GM18502 (cell line): Measurements from ENCODE around the gene GRAMD2B.
"Not testable (repeated sequence)": the region's sequence is repeated elsewhere in the genome, so short reads cannot be mapped to it uniquely, and the experiment has no call there.

Experiments used
- ATAC-seq: cut with Tn5 transposase; IDR thresholded peaks from one replicate; pipeline ENCODE4 v1.9.1; 2021; ENCODE audit warnings: mild to moderate bottlenecking; ENCODE audit not compliant: unreplicated experiment, poor library complexity

GRAMD2B gene

DNA sequence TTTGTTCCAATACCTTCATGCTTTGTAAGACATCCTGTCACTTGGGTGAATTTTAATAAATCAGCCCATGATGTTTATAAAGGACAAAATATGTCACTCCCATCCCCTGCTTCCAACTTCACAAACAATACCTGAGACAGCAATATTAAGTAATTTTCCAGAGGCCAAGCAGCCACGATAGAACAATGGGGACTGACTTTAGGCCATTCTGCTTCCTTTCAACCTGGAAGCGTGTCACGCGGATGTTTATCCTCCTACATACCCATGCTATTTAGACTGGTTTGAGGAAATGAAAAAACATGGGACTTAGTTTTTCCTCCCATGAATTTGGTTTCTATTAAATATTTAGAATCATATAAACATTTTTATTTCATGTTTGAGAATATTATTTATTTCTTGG lies 82.9 kb downstream of the GRAMD2B start:
- ATAC-seq, result no peak

DNA sequence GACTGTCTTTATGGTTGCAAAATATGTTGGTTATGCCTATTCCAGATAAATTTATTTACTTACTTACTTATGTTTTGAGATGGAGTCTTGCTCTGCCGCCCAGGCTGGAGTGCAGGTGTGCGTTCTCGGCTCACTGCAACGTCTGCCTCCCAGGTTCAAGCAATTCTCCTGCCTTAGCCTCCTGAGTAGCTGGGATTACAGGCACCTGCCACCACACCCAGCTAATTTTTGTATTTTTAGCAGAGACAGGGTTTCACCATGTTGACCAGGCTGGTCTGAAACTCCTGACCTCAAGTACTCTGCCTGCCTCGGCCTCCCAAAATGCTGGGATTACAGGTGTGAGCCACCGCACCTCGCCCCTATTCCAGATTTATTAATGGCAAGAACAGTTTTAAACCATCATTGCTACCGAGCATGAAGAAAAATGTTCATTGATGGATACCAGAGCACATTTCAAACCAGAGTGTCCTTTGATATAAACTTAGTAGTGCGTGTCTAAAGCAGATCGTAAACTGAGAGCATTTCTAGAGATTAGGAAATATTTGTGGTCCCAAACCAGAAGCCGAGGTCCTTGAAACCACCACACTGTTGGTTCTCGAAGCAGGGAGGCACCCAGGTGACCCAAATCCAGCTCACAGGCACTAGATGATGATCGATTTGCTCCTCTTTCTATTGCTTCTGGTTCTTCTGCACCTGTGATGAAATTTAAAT lies 85.2 kb downstream of the GRAMD2B start:
- ATAC-seq, result no peak

DNA sequence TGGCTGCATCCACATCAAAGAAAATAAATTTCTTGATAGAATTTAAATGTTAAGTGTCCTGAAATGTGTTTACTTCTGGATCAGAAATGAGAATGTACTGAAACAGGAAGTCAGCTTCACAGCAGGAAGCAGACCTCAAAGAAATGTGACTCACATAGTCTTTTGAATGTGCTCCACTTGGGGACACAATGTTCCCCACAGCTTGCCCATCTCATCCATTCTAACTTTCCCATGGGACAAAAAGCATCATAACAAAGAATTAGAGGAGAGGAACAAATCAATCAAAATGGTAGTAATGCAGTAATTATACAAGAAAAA lies 85.7 kb downstream of the GRAMD2B start:
- no peak for ATAC-seq

DNA sequence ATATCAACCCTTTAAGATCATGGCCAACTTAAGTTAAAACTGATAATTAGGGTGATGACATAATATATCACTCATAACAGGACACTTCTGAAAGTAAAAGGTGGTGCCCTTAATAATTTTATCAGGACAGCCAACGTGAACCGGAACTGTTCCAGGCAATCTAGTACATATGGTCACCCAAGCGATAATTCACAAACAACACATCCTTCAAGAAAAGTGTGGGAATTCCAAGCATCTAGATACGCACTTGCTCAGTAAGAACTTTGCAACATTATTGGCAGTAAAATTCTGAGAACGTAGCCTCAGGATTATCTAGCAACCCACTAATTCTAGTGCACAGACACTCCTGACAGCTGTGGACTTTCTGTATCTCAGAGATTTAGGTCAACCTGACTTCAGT lies 86.1 kb downstream of the GRAMD2B start:
- no peak for ATAC-seq

DNA sequence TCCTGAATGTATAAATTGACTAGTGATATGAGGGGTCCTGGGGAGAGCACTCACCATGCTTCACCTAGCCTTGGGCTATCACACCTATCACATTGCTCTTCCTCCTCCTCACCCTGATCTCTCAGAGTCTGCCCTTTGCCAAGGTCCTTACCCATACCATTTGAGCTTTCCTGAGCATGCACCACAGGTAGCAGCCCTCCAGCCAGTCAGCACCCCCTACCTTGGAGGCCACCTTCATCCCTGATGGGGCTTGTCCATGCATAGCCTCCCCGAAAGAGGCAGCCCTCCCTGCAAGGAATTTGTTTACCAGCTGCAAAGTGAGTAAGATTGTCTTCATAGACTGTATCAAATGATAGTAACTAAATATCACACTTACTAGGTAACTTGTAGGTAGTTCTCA lies 88.8 kb downstream of the GRAMD2B start:
- no peak for ATAC-seq

DNA sequence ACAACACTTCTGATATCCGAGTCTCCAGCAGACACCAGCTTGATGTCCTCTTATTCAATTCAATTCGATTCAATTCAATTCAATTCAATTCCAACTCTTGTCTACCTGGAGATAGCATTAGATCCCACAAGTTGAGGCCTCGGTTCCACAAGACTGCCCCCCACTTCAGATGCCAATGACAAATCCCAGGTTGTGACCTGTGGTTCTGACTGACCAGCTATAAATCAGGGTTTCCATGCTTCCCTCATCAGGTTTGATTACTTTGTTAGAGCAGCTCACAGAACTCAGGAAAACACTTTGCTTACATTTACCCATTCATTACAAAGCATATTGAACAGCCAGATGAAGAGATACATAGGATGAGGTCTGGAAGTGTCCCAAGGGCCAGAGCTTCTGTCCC lies 89.2 kb downstream of the GRAMD2B start:
- ATAC-seq, result no peak

DNA sequence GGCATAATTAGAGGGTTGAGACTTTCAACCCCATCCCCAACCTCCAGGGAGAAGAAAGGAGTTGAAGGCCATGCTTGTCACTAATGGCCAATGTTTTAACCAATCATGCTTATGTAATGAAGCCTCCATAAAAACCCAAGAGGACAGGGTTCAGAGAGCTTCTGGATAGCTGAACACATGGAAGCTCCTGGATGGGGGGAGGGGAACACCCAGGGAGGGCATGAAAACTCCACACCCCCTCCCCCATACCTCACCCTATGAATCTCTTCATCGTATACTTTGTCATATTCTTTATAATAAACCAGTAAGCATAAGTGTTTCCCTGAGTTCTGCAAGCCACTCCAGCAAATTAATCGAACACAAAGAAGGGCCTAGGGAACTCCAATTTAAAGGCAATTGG lies 90.1 kb downstream of the GRAMD2B start:
- ATAC-seq, result no peak

DNA sequence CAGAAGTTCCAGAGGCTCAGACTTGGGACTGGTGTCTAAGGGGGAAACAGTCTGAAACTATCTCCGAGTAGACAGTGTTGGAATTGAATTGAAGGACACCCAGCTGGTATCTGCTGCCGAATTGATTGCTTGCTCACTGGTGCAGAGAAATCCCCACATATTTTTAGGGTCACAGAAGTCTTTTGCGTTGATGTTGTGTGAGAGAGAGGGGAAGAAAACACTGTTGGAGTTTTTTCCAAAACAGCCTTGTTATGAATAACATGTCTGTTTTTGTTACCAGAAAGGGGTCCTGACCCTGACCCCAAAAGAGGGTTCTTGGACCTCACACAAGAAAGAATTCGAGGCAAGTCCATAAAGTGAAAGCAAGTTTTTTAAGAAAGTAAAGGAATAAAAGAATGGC lies 90.5 kb downstream of the GRAMD2B start:
- ATAC-seq, result no peak

DNA sequence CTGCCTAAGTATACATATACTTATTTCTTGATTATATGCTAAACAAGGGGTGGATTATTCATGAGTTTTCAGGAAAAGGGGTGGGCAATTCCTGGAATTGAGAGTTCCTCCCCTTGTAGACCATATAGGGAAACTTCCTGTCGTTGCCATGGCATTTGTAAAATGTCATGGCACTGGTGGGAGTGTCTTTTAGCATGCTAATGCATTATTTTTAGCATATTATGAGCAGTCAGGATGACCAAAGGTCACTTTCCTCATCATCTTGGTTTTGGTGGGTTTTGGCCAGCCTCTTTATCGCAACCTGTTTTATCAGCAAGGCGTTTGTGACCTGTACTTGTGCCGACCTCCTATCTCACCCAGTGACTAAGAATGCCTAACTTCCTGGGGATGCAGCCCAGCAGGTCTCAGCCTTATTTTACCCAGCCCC lies 90.9 kb downstream of the GRAMD2B start:
- no peak for ATAC-seq

DNA sequence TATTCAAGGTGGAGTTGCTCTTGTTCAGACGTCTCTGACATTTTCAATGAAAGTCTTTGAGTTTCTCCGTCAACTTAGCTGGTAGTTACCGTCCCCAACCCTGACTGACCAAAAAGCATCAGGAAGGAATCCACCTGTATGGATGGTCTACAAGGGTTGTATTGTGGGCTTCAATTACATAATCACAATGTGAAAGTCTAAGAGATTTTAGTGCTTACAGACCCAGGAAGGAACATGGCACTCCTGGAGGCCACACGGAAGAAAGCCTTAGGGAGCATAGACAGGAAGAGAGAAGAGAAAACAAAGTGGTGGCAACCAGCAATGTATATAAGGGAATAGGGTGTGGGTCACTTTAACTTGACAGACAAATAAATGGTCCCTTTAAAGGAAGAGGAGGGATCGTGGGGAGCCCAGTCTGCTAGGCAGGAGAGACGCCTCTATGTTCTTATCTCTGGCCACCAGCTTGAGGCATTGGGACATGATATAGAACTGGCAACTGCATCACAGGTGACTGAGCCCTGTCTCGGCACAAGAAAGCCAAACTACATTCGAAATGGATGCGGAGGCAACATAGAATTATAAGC lies 91.4 kb downstream of the GRAMD2B start:
- ATAC-seq, result no peak

DNA sequence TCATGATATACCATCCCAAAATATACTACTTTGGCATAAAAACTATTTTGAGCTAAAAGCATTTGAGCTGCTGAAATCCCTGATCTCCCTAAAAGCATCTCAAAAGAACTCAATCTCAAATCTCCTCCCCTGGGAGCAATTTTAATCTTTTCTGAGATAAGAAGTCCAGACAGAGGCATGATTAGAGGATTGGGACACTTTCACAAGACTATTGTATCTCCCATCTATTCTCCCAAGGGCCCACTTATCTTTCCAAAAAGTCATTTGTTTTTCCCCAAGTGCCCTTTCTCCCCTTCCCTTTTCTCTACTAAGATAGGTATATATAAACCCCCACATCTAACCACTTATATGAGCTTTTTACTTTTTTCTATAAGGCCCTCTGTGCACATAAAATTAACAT lies 92.1 kb downstream of the GRAMD2B start:
- ATAC-seq, result no peak

DNA sequence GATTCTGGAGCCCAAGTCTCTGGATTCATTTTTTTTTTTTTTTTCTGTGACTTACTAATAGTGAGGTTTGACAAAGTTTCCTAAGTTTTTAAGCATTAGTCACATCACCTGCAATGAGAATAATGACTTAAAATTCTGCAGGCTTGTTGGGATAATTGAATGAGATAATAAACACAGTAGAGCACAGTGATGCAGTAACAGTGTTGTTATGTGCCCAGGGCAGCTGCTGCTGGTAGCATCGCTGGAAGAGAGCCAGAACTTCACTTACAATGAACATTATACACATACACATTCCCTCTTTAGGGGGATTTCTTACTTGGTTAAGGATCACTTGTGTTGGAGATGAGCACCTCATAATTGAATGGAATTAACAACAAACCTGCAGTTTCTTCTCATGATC lies 92.9 kb downstream of the GRAMD2B start:
- ATAC-seq, result no peak

DNA sequence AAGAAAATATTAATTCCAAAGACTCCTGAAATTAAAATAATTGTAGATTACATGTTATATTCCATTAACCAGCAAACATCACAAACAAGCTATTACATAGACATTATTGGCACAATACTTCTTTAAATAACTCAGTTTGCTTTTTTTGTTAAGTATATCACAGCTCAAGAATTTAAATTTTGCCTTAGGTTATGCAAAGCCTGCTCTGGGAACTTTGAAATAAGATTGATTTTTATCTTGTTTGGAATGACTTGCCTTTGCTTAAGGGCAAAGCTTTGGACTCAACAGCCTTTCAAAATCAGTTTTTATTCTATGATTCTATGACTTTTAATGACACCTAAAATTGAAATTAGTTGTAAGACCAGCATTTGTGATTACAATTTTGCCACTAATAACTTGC lies 93.6 kb downstream of the GRAMD2B start:
- no peak for ATAC-seq

DNA sequence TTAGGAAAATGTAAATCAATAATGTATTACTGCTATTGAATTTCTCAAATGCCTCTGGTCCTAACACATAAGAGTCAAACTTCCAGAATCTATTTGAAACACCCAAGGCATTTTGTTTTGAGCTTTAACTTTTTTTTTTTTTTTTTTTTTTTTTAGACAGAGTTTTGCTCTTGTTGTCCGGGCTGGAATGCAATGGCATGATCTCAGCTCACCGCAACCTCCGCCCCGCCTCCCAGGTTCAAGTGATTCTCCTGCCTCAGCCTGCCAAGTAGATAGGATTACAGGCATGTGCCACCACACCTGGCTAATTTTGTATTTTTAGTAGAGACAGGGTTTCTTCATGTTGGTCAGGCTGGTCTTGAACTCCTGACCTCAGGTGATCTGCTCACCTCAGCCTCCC lies 96.0 kb downstream of the GRAMD2B start:
- ATAC-seq, result not testable (repeated sequence)

DNA sequence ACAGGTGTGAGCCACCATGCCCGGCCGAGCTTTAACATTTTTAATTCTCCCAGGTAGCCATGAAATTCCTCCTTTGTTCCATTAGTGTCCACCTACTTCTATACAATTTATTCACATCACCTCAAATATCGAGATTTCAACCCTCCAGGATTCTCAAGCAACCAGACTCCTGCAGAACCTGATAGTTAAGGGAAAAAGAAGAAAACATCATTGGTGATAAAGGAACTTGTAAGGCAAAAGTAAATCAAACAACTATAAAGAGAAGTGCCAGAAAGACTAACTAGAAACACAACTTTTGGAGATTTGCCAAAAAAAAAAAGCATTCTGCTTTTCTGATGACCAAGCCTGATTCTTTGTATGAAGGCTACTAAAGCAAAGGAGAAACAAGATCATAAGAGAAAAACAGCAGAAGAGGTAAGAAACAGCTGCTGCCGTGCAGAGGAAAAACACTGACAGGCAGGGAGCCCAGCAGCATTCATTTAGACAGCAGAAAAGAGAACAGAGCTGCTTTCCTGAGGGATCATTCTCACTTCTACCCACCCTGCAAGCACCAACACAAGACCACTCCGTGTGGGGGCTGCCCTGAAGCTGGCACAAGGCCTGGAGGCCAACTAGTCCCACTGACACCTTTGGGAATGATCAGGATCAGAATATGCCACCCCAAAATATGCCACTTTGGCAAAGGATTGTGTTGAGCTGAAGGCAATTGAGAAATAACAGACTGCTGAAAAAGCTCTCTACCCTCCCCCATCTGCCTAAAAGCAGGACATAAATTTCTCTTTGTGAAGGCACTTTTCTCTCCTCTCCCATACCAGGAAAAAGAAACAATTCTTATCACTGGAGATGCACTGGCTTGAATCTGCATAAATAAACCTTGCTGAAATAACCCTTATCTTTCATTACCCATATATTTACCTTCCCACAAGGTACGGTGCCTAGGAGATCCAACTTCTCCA lies 96.7 kb downstream of the GRAMD2B start:
- no peak for ATAC-seq

DNA sequence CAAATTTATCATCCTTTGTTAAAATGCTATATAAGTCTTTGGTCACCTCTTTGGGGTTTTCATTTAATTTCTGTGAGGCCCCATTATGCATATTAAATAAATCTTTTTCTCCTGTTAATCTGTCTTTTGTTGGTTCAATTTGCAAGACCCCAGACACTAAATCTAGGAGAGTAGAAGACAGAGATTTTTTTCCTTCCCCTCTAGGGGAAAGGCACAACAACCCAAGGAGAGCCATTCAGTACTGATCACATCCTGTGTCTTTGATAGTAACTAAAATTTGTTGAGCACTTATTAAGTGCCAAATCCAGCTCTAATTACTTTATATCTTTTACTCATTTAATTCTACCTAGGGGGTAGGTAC lies 97.4 kb downstream of the GRAMD2B start:
- ATAC-seq, result no peak

DNA sequence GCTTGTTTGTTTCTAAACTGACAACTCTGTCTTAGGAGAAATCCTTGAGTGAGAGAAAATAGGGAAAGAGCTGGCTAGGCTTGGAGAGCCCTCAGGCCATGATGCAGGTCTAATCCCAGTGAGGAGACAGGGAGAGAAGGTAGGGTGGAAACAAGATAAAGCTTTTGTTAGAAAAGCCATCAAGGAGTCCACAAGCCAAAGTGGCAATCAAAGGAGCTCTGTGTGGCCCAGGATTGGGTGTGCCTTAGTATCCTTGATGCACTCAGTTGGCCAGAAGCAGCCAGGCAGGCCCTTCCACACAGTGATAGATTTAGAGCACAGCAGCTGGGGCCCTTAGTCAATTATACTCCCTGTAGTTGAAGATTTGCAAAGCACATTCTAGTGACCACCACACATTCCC lies 97.9 kb downstream of the GRAMD2B start:
- ATAC-seq, result no peak

DNA sequence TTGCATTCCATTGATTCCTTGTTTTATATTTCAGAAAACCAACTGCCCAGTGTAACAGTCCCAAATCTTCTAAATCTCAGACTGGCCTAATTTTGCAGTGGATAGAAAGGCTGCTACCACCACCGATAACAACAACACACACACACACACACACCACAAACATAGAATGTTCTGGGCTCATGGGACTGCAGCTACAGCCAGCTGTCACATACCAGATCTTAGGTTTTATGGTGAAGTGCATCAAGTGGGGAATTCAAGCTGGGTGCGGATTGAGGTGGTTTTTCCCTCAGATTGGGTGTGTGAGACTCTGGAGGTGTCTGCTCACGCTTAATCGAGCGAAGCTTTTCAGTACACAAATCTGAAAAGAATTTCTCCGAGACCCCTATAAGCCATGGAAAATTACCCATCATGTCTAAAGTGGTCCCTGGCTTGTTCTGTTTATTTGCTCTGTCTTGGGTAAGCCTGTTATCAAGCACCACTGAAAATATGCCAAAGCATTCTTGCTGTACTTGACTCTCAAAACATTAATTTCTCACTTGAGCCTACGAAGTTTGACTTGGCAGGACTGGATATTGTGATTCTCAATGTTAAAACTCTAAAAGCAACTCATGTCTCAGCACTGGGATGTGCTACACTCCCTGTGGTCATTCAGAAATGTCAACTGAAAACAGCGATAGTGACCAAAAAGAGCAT lies 100.8 kb downstream of the GRAMD2B start:
- no peak for ATAC-seq

DNA sequence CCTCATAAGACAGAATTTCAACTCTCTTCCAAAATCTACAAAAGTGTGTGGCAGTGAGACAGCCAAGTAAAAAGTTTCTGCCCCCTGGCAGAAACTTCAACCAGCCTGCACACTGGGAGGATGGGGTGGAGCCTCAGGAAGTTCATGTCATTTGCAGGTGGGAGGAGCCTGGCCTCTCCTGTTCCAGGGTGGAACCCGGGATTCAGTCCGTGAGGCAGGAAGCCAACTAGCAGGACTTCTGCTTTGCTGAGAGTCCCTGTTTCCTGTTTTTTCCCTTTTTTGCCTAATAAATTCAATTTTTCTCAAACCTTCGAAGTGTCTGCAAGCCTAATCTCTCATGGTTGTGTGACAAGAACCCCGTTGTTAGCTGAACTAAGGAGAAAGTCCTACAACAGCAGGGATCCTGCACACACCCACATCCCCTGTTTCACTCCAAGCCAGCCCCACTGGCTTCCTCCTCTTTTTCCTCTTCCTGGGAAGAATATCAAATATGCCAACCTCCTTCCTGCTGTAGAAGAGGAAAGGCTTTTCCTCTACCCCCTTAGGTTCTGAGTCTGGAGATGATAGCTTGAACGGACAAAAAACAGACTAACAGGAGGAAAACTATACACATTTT lies 102.5 kb downstream of the GRAMD2B start:
- no peak for ATAC-seq

DNA sequence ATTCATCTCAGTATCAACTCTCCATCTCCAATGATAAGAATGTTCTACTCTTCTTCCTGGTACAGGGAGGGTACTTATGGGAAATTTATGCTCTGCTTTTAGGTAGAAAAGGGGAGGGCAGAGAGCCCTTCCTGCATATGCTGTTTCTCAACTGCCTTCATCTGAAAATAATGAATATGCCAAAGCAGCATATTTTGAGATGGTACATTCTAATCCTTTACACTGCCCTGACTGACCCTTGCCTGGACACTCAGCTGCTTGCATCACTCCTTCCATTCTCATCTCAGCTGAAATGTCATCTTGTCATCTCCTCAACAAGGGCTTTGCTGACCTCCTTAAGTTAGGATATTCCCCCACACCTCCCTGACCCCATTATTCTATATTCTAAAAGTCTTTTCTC lies 103.3 kb downstream of the GRAMD2B start:
- no peak for ATAC-seq

DNA sequence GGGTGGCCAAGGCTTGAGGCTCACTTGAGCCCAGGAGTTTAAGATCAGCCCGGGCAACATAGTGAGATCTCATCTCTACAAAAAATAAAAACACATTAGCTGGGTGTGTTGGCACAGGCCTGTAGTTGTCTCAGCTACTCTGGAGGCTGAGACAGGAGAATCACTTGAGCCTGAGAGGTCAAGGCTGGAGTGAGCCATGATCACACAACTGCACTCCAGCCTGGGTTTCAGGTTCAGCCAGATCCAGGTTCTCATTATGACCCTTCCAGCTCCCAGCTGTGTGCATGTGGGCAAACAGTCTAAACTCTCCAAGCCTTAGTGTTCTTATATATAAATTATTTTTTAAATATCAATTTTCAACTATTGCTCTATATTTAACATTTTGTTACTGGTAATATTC lies 103.9 kb downstream of the GRAMD2B start:
- no peak for ATAC-seq
